Astrocyte (in vitro differentiated cells and primary cell): ENCODE measurements around the gene LINC00237.

ENCODE experiments used
- CTCF ChIP-seq: IDR thresholded peaks from 2 replicates; pipeline ENCODE4 v1.5.1; 2011; ENCODE audit warnings: low read depth, mild to moderate bottlenecking, inconsistent platforms, low read length, moderate library complexity; ENCODE audit not compliant: insufficient read depth
- EZH2 ChIP-seq: IDR thresholded peaks from 2 replicates; pipeline ENCODE4 v1.6.1; 2012; ENCODE audit warnings: mild to moderate bottlenecking, low read length, inconsistent platforms; ENCODE audit not compliant: insufficient read depth

GRCh38 chr20:21100578-21101452, 5.3 kb downstream of the LINC00237 start:
- peak; percentile 94 for TF ChIP-seq EZH2
- no peak for TF ChIP-seq CTCF
